Activated CD4-positive, alpha-beta T cell treated with anti-CD3 and anti-CD28 coated beads, Interleukin-2, amount 10 ng/mL, durations not matched to agents 7 days and 5 days (primary cell): ENCODE data around the gene CAPS. TPM values are rescaled to one million over a fixed set of nuclear protein-coding genes. Genes with fewer than 3 reads are reported as not detected.
A peak's percentile ranks its signal among the peaks of the same experiment; 100 is the strongest.

Experiments used
- CTCF ChIA-PET: fragments of 350-600 bp; sonication (Branson Sonifier 250); formaldehyde crosslinking; loops from one replicate; lab custom pipeline; 2021; ENCODE audit warnings: antibody characterized with exemption; lab: Charles Lee
- POLR2A ChIA-PET: fragments of 350-600 bp; sonication (Branson Sonifier 250); formaldehyde crosslinking; loops from one replicate; lab custom pipeline; 2021; ENCODE audit warnings: antibody characterized with exemption; lab: Charles Lee
- DNase-seq: peaks from one replicate; pipeline ENCODE4 v3.0.0-alpha.2; 2020
- H3K27ac Mint-ChIP-seq: one replicate; pipeline ENCODE4 v1.8.0; 2021; ENCODE audit warnings: mild to moderate bottlenecking, moderate library complexity, mixed read lengths
- H3K27me3 Mint-ChIP-seq: one replicate; pipeline ENCODE4 v1.8.0; 2021; ENCODE audit warnings: mixed read lengths
- H3K36me3 Mint-ChIP-seq: one replicate; pipeline ENCODE4 v1.8.0; 2021; ENCODE audit warnings: low read depth, mixed read lengths
- H3K4me1 Mint-ChIP-seq: one replicate; pipeline ENCODE4 v1.8.0; 2021; ENCODE audit warnings: mixed read lengths
- H3K4me3 Mint-ChIP-seq: one replicate; pipeline ENCODE4 v1.8.0; 2021; ENCODE audit warnings: mild to moderate bottlenecking, moderate library complexity, mixed read lengths
- H3K9me3 Mint-ChIP-seq: one replicate; pipeline ENCODE4 v1.8.0; 2021; ENCODE audit warnings: mixed read lengths
- total RNA-seq, 2 experiments: library from RNA; stranded (reverse); gene quantifications; one replicate each; pipeline ENCODE4 v1.2.3, GENCODE V29; 2021

Gene CAPS
- total RNA-seq, 2 experiments from 2014 or later, result 17.2 to 21.0 TPM

DNA sequence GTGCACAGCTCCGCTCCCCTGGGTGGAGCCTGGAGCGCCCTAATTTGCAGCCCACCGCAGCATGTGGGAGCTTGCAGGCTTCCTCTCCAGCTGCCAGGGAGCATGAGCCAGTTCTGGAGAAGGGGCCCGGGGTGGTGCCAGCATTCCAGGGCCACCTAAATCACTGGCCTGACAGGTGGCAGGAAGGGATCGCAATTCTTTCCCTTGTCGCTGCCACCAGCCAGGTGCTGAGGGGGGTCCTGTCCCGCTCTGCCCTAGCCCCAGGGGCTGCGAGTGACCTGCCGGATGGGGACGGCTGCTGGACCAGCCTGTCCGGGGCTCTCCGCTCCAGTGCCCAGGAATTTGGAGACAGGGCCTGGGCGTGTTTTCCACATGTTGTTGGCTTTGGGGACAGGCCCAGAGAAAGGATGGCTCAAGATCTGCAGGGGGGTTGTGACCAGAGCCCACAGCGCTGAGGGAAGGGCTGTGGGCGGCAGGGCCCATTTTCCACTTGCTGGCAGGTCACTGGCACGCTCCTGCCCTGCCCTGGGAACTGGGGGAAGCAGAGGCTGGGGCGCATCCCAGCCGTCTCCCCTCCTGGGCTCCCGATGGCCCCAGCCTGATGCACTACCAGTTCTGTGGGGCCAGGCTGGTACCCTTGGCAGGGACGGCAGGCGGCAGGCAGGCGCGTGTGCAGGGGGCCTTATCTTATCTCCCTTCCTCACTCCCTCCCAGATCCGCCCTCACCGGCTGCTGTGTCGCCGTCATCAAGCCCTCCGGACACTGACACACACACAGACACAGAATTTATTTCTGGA is 19.9 kb upstream of the CAPS start:
- Mint-ChIP-seq H3K9me3 (no peaks in the 10 kb centered on the region), H3K27ac (no peak overlapping the region), H3K4me3 (no peak overlapping the region), H3K4me1 (no peaks in the 10 kb centered on the region), H3K27me3 (peaks cover 4% of the 10 kb centered on the region), H3K36me3 (peaks cover 2% of the 10 kb centered on the region)
- ChIA-PET CTCF (interaction anchor here (1.4 kb wide), 1 partner anchor 90 kb away, joined by 5 read pairs; no protein-coding TSS in a partner anchor), POLR2A (no interaction called here)
- no peak for DNase-seq

DNA sequence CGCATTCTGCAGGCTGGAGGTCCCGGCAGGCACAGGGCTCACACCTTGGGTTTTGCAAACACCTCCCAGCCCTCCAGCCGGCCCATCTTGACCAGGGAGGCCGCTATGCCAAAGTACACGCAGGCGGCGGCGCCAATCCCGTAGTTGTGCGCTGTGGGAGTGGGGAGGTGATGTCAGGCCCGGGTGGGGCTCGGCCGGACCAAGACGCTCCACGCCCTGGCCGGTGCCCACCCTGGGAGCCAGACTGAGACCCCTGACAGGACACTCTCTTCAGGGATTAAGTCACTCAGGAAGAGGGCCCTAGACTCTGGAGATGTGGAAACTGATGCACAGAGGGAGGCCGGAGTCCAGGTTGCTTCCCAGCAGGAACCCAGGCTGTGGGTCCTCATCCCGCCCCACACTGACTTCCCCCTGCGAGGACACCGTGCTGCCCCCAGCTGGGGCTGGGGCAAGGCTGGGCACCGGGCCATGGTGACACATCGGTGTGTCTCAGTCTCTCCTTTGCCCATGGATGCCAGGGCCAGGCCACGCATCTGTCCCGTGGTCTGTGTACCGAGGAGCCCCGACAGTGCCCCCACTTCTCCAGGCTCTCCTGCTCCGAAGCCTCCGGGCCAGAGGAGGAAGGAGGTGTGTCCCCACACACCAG is 19.2 kb upstream of the CAPS start:
- Mint-ChIP-seq H3K27ac (no peak overlapping the region), H3K4me3 (no peak overlapping the region), H3K4me1 (no peaks in the 10 kb centered on the region), H3K27me3 (peaks cover under 1% of the 10 kb centered on the region), H3K9me3 (no peaks in the 10 kb centered on the region), H3K36me3 (peaks cover 2% of the 10 kb centered on the region)
- DNase-seq, result no peak
- POLR2A ChIA-PET, result no interaction called here
- CTCF ChIA-PET, result interaction anchor here (0.6 kb wide), 1 partner anchor 1816 kb away, joined by 5 read pairs; no protein-coding TSS in a partner anchor

DNA sequence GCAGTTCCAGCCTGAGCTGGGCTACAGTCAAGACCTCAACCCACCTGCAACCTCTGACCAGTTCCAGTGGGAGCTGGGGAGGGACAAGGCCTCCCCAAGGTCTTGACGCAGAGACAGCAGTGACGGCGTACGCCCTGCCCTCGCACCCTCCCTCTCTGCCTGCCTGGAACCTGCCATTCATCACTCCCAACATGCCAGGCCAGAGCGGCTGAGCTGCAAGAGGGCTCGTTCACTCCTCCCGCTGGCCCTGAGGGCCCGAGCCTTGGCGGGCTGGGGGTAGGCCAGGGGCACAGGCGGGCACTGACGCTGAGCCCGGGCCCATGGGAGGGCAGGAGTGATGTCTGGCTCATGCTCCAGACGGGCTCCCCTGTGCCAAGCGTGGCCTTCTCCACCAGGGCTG is 18.6 kb upstream of the CAPS start:
- POLR2A ChIA-PET, result no interaction called here
- no peak overlapping the region for H3K4me3 Mint-ChIP-seq
- no peaks in the 10 kb centered on the region for H3K27me3 Mint-ChIP-seq
- H3K4me1 Mint-ChIP-seq, result peaks cover 4% of the 10 kb centered on the region
- no peak overlapping the region for H3K27ac Mint-ChIP-seq
- no peak for DNase-seq
- no peaks in the 10 kb centered on the region for H3K9me3 Mint-ChIP-seq
- H3K36me3 Mint-ChIP-seq, result peaks cover 2% of the 10 kb centered on the region
- CTCF ChIA-PET, result interaction anchor here (0.6 kb wide), 1 partner anchor 1816 kb away, joined by 5 read pairs; no protein-coding TSS in a partner anchor

DNA sequence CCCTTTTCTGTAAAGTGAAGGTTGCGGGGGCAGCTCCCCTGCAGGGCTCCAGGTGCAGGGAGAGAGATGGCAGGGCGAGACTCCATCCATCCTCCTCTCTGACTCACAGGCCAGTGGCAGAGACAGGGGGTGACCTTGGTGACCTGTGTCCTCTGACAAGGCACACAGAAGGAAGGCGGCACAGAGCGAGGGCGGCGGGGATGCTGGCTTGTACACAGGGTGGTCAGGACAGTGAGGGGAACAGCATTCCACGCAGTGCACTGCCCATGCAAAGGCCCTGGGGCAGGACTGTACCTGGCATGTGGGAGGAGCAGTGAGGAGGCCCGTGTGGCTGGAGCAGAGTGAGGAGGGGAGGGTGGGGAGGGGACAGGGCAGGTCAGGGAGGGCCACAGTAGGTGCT is 18.2 kb upstream of the CAPS start:
- H3K4me1 Mint-ChIP-seq, result peaks cover 4% of the 10 kb centered on the region
- ChIA-PET CTCF (no interaction called here), POLR2A (no interaction called here)
- no peak overlapping the region for H3K27ac Mint-ChIP-seq
- H3K4me3 Mint-ChIP-seq, result no peak overlapping the region
- no peaks in the 10 kb centered on the region for H3K9me3 Mint-ChIP-seq
- H3K27me3 Mint-ChIP-seq, result no peaks in the 10 kb centered on the region
- H3K36me3 Mint-ChIP-seq, result peaks cover 2% of the 10 kb centered on the region
- DNase-seq, result no peak

DNA sequence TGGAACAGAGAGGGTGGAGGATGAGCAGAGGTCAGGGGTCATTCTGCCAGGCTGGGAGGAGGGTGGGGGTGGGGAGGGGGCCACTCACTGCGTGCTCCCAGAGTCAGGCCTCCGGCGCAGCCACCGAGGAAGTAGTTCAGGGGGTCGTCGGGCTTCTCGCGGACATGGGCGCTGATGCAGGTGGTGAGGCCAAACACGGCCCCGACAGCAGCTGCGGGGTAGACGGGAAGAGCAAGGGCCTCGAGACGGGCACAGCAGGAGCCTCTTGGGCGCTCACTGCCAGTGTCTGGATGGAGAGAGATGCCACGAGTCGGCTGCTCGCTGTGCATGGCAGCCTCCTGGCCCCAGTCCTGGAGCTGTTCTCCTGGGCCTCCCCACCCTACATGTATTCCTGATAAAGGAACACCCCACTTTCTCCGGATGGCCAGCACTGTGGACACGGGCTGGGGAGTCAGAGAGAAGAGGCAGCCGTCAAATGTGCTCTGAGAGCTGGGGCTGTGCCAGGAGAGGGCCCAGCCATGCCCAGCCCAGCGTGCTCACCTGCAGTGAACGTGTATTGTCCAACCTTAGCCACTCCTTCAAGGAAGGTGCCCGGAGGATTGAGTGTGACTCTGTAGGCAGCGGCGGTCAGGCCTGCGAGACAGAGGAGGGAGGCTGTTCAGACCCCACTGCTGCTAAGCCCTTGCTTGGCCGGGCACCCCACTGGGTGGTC is 17.5 kb upstream of the CAPS start:
- H3K27me3 Mint-ChIP-seq, result no peaks in the 10 kb centered on the region
- H3K4me1 Mint-ChIP-seq, result peaks cover 10% of the 10 kb centered on the region
- H3K4me3 Mint-ChIP-seq, result no peak overlapping the region
- ChIA-PET CTCF (no interaction called here), POLR2A (no interaction called here)
- no peak for DNase-seq
- no peak overlapping the region for H3K27ac Mint-ChIP-seq
- peaks cover 7% of the 10 kb centered on the region for H3K36me3 Mint-ChIP-seq
- no peaks in the 10 kb centered on the region for H3K9me3 Mint-ChIP-seq

DNA sequence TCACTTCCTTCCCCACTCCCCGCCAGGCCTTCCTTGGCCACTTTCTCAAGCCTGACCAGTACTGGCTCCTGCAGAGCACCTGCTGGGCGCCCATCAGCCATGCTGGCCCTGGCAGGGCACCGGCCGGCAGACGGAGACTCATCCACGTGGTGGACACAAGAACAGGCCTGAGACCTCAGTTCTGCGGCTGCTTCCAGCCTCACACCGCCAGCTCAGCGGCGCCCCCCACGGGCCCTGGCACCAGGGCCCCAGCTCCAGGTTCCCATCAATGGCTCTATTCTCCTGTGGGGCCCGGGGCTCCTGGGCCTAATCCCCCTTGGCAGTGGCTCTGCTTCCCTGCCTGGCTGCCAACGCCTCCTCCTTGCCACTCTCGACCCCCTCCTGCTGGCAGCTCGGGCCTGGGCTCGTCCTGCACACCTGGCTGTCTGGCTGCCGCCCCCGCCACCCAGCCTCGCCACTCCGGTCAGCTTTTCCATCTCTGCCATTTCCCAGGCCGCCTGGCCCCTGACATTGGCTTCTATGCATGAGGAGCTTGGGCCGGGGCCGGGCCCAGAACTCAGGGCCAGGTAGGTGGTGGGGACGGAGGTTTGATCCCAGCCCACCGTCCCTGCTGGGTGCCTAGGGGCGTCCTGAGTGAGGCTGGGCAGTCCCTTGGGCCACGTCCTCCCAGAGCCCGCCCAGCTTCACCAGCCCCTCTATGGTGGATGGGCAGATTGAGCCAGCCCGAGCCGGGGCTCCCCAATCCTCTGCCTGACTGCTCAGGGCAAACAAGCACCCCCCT is 16.7 kb upstream of the CAPS start:
- Mint-ChIP-seq H3K4me3 (no peak overlapping the region), H3K9me3 (no peaks in the 10 kb centered on the region), H3K27me3 (no peaks in the 10 kb centered on the region), H3K4me1 (peaks cover 14% of the 10 kb centered on the region), H3K27ac (no peak overlapping the region), H3K36me3 (peaks cover 7% of the 10 kb centered on the region)
- CTCF ChIA-PET, result no interaction called here
- POLR2A ChIA-PET, result no interaction called here
- DNase-seq, result no peak

DNA sequence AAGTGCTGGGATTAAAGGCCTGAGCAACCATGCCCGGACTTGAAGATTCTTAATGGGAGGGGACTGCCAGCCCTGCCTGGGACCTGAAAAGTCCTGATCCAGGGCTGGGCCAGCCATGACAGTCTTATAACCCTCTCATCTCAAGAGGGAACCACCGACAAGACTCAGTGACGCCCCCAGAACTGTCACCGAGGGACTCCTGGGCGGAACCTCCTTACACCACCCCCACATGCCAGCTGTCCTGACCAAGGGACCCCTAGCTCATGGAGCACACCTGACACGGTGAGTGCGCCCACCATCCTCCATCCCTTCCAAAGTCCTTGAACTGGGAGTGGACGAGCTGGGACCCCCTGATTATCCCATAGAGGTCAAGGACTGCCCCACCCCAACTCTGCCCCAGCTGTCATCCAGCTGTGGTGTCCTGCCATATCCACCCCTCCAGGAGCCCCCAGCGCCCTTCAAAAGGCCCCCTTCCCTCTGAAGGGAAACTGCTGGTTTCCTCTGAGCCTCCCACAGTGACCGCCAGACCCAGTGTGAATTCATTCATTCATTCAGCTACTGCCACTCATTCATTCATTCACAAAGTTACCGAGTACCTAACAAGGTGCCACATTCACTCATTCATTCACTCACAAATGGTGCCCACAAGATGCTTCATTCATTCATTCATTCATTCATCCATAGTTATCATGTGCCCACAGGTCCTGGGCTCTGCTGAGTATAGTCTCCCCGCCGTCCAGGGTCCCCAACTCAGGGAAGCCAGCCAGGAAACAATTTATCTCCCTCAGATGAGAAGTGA is 14.1 kb upstream of the CAPS start:
- Mint-ChIP-seq H3K4me1 (peaks cover 22% of the 10 kb centered on the region), H3K4me3 (no peak overlapping the region), H3K27me3 (no peaks in the 10 kb centered on the region), H3K27ac (no peak overlapping the region), H3K9me3 (no peaks in the 10 kb centered on the region), H3K36me3 (peaks cover 12% of the 10 kb centered on the region)
- ChIA-PET CTCF (interaction anchor here (2.2 kb wide), 1 partner anchor 96 kb away, joined by 8 read pairs; no protein-coding TSS in a partner anchor), POLR2A (no interaction called here)
- no peak for DNase-seq

DNA sequence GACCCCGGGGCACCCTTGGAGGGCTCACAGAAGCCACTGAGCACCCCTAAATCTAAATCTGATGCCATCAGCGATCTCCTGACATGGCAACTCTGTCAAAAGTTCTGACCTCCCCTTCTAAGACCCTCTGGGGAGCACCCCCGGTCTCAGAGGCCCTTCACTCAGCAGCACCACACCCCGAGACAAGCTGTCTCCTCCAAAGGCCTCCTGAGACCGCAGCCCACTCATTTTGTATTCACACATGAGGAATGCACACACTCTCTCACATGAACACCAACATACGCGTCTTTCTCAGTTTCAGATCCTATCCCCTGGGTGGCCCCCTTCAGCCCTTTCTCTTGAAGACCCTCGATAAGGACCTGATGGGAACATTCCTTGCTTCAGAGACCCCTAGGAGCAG is 13.1 kb upstream of the CAPS start:
- H3K27me3 Mint-ChIP-seq, result no peaks in the 10 kb centered on the region
- DNase-seq, result no peak
- POLR2A ChIA-PET, result no interaction called here
- CTCF ChIA-PET, result interaction anchor here (1.3 kb wide), 1 partner anchor 97 kb away, joined by 6 read pairs; no protein-coding TSS in a partner anchor
- H3K4me1 Mint-ChIP-seq, result peaks cover 22% of the 10 kb centered on the region
- H3K36me3 Mint-ChIP-seq, result peaks cover 10% of the 10 kb centered on the region
- no peaks in the 10 kb centered on the region for H3K9me3 Mint-ChIP-seq
- H3K27ac Mint-ChIP-seq, result no peak overlapping the region
- H3K4me3 Mint-ChIP-seq, result no peak overlapping the region

DNA sequence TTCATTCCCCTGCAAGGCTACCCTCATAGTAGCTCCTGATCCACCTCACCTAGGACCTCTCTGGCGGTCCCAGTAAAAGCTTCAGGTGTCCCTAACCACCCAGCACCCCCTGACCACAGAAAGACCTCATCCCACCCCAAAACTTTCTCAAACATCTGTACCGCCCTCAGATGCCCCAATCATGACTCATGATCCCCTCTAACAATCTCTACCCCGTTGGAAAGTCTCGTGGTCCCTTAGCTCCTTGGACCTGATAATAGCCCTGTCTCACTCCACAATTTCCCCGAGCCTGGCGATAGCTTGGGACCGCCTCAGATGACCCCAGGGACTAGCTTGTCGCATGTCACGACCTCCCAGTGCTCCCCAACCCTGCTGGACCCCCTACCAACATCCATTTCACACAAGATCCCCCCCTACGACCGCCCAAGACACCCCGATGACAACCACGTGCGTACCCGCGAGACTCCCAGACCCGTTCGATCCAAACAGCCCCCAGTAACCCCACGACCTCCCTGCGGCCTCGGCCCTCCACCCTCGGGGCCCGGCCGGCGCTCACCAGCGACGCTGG is 10.9 kb upstream of the CAPS start:
- ChIA-PET CTCF (interaction anchor here (1.0 to 4.9 kb wide), 4 partner anchors 10 to 214 kb away, joined by 3 to 39 read pairs (median 4); partner anchors contain the start of genes NRTN and RPL36), POLR2A (interaction anchor here (1.3 to 1.8 kb wide), 2 partner anchors 75 to 281 kb away, joined by 4 to 7 read pairs; partner anchors contain the start of genes SAFB and SAFB2)
- peak overlapping the region; percentile 100 for H3K27ac Mint-ChIP-seq
- H3K4me1 Mint-ChIP-seq, result peaks cover 32% of the 10 kb centered on the region
- no peaks in the 10 kb centered on the region for H3K9me3 Mint-ChIP-seq
- H3K27me3 Mint-ChIP-seq, result no peaks in the 10 kb centered on the region
- H3K4me3 Mint-ChIP-seq, result peak overlapping the region; percentile 86
- peak; percentile 21 for DNase-seq
- peaks cover 13% of the 10 kb centered on the region for H3K36me3 Mint-ChIP-seq

DNA sequence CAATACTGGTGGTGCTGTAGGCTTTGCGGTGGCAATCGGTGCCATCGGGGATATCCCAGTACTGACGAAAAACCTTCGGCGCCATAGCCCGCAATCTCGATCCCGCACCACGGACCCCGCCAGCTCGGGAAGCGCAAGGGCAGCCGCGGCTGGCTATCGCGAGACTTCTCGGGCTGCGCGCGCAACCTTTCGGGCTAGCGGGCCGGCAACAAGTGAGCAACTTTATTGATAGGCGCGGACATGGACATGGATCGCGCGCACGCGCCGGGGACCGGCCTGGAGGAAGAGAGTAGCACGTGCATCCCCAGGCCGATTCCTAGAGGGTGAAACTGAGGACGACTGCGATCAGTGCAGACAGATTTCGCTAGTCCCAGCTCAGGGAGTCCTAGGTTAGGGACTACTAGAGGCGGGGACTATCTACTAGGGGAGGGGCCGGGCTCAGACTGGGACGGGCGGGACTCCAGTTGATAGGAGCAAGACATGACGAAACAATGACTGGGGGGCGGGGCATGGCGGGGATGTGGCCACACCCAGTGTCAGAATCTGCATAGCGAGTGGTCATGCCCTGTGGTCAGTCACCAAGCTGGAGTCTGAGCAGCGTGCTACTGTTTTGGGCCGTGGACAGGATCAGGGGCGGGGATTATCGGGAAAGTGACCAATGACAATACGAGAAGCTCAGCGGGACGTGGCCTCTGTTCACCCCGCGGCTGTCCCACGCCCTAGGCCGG is 10.3 kb upstream of the CAPS start, which contains the start of gene NDUFA11:
NDUFA11 (minus strand) TSS at position 167 of the 728 bp plus-strand sequence; CDS start at position 85, 82 bp downstream.
- Mint-ChIP-seq H3K27ac (peak within 1 kb of the TSS; percentile 100), H3K36me3 (peaks cover 13% of the 10 kb centered on the region), H3K27me3 (no peaks in the 10 kb centered on the region), H3K4me1 (peaks cover 32% of the 10 kb centered on the region), H3K9me3 (no peaks in the 10 kb centered on the region), H3K4me3 (peak within 1 kb of the TSS; percentile 86)
- DNase-seq, result peak; percentile 96
- ChIA-PET CTCF (interaction anchor here (0.8 to 4.9 kb wide), 5 partner anchors 11 to 214 kb away, joined by 3 to 39 read pairs (median 3); partner anchors contain the start of genes NRTN and RPL36), POLR2A (interaction anchor here (0.6 to 1.8 kb wide), 3 partner anchors 74 to 281 kb away, joined by 3 to 7 read pairs (median 4); partner anchors contain the start of genes RANBP3, SAFB and SAFB2)
